ENCODE data around the gene HEATR3.

Gene HEATR3

GRCh38 chr16:50153596-50154419, 88.0 kb downstream of the HEATR3 start:
- DNase-seq: peak; percentile 26

DNA sequence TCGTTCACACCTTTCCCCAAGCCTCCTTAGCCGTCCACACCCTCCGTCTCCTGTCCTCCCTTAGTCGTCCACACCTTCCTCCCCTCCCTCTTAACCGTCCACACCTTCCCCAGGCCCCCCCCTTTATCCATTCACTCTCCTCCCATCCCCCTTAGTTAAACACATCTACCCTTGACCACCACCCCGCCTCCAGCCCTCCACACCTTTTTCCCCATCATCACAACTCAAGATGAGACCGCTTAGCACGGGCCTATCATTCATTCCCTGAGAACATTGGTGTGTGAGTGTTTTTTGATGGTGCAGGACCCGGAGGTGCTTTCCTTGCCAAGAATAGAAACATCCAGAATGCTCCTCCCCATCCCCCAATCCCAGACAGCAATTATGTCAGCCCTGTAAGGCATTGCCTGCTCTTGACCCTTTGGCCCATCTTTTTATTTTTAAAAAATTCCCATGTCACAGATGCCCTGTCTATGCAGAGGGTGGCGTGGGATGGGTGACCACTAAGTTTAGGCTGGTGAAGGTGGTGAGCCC, 88.7 kb downstream of the HEATR3 start:
- no peak for DNase-seq

DNA sequence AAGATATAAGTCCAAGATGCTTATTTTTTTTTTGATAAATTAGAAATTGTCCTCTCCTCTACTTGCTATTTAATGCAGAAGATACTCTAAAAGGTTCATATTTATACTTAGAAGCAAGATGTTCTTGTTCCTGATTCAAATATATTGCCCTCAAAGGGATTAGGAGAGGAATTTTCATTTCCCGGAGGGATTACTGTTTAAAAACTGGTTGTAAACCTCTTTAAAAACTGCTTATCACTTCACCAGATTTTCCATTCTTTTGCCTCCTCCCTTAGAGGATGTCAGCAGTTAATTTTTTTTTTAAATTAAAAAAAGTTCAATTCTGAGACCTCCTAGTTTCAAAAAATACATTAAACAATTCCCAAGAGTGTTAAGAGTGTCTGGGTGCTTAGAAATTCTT, 90.2 kb downstream of the HEATR3 start:
- no peak for DNase-seq

All from effector CD4-positive, alpha-beta T cell (primary cell).